Neural cell (in vitro differentiated cells): ENCODE measurements around the gene OR5A1. TPM values are rescaled to one million over a fixed set of nuclear protein-coding genes. Genes with fewer than 3 reads are reported as not detected.

Experiments
- H2AFZ ChIP-seq: fragments of 200-600, 300-800 bp; sonication (generic), shearing (Covaris generic); 2 replicates; pipeline ENCODE4 v1.6.0; 2014; ENCODE audit warnings: low read depth, mild to moderate bottlenecking, antibody characterized with exemption, low read length, moderate library complexity
- H3F3A ChIP-seq: fragments of 200-600 bp; shearing (Covaris generic); 2 replicates; pipeline ENCODE4 v1.6.1; 2016; ENCODE audit warnings: mild to moderate bottlenecking, moderate library complexity, mixed read lengths, antibody characterized with exemption, low read length; ENCODE audit not compliant: insufficient read depth, poor library complexity, severe bottlenecking
- H3K27ac ChIP-seq: fragments of 200-600, 300-800 bp; sonication (generic), shearing (Covaris generic); 2 replicates; pipeline ENCODE4 v1.5.1; 2014; ENCODE audit warnings: mild to moderate bottlenecking, low read length, moderate library complexity
- H3K27me3 ChIP-seq: fragments of 300-800, 200-600 bp; sonication (generic), shearing (Covaris generic); 2 replicates; pipeline ENCODE4 v1.6.0; 2014; ENCODE audit warnings: mild to moderate bottlenecking, low read depth, low read length, moderate library complexity; ENCODE audit not compliant: insufficient read depth
- H3K36me3 ChIP-seq: fragments of 300-800, 200-600 bp; sonication (generic), shearing (Covaris generic); 2 replicates; pipeline ENCODE4 v1.5.1; 2014; ENCODE audit warnings: mild to moderate bottlenecking, antibody characterized with exemption, low read length, moderate library complexity; ENCODE audit not compliant: insufficient read depth
- H3K4me2 ChIP-seq: fragments of 300-800, 200-600 bp; sonication (generic), shearing (Covaris generic); 2 replicates; pipeline ENCODE4 v1.6.0; 2014; ENCODE audit warnings: mild to moderate bottlenecking, low read length
- H3K4me3 ChIP-seq: fragments of 300-800, 200-600 bp; sonication (generic), shearing (Covaris generic); 2 replicates; pipeline ENCODE4 v1.5.1; 2014; ENCODE audit warnings: mild to moderate bottlenecking, low read length, moderate library complexity
- H3K79me2 ChIP-seq: fragments of 200-600 bp; shearing (Covaris generic); replicated peaks from 2 replicates; pipeline ENCODE4 v1.6.0; 2014; ENCODE audit warnings: mild to moderate bottlenecking, low read length, moderate library complexity; ENCODE audit not compliant: insufficient read depth
- H3K9ac ChIP-seq: fragments of 300-800, 200-600 bp; sonication (generic), shearing (Covaris generic); 2 replicates; pipeline ENCODE4 v1.6.1; 2016; ENCODE audit warnings: mild to moderate bottlenecking, low read length, mixed read lengths
- H3K9me2 ChIP-seq: fragments of 200-600 bp; shearing (Covaris generic); 2 replicates; pipeline ENCODE4 v1.6.1; 2016; ENCODE audit warnings: mild to moderate bottlenecking, low read length, mixed read lengths; ENCODE audit not compliant: insufficient read depth
- H3K9me3 ChIP-seq: fragments of 200-600, 300-800 bp; sonication (generic), shearing (Covaris generic); 2 replicates; pipeline ENCODE4 v1.6.1; 2016; ENCODE audit warnings: mild to moderate bottlenecking, mixed run types, low read length, moderate library complexity, mixed read lengths
- H4K20me1 ChIP-seq: fragments of 200-600 bp; shearing (Covaris generic); 2 replicates; pipeline ENCODE4 v1.6.1; 2016; ENCODE audit warnings: mild to moderate bottlenecking, mixed run types; ENCODE audit not compliant: insufficient read depth
- EP300 ChIP-seq: fragments of 450-650 bp; conservative IDR thresholded peaks from 2 replicates; pipeline ENCODE4 v1.6.1; 2014; ENCODE audit warnings: antibody characterized with exemption, mild to moderate bottlenecking, moderate library complexity; ENCODE audit not compliant: poor library complexity, severe bottlenecking
- EZH2 ChIP-seq: fragments of 200-600, 300-800 bp; shearing (Covaris generic), sonication (generic); IDR thresholded peaks from 2 replicates; pipeline ENCODE4 v1.6.1; 2014; ENCODE audit warnings: antibody characterized with exemption, low read length, borderline replicate concordance, mild to moderate bottlenecking; ENCODE audit not compliant: insufficient read depth, poor library complexity, severe bottlenecking
- MXI1 ChIP-seq: fragments of 450-650 bp; conservative IDR thresholded peaks from 2 replicates; pipeline ENCODE4 v1.6.1; 2014; ENCODE audit warnings: antibody characterized with exemption, mild to moderate bottlenecking; ENCODE audit not compliant: poor library complexity, severe bottlenecking
- POLR2AphosphoS5 ChIP-seq: IDR thresholded peaks from 2 replicates; pipeline ENCODE4 v1.6.1; 2012
- RAD21 ChIP-seq: fragments of 450-650 bp; conservative IDR thresholded peaks from 2 replicates; pipeline ENCODE4 v1.6.1; 2014; ENCODE audit warnings: antibody characterized with exemption, mild to moderate bottlenecking, moderate library complexity
- SMC3 ChIP-seq: fragments of 450-650 bp; conservative IDR thresholded peaks from 2 replicates; pipeline ENCODE4 v1.6.1; 2014; ENCODE audit warnings: antibody characterized with exemption, mild to moderate bottlenecking, moderate library complexity; ENCODE audit not compliant: poor library complexity
- TAF1 ChIP-seq: IDR thresholded peaks from 2 replicates; pipeline ENCODE4 v1.6.1; 2012; ENCODE audit warnings: low read depth
- polyA plus RNA-seq: library from polyadenylated mRNA; depleted of rRNA; stranded (reverse); fragments of >200 nt; gene quantifications from 2 replicates; pipeline ENCODE4 v1.2.3, GENCODE V29; 2014
- TF ChIP-seq, protein P1 (sequence below): IDR thresholded peaks from 2 replicates; pipeline ENCODE4 v1.6.1; 2012; ENCODE audit warnings: borderline replicate concordance
- TF ChIP-seq, protein P2 (sequence below): fragments of 450-650 bp; IDR thresholded peaks from 2 replicates; pipeline ENCODE4 v1.5.1; 2014; ENCODE audit warnings: antibody characterized with exemption, mild to moderate bottlenecking, moderate library complexity; ENCODE audit not compliant: poor library complexity, severe bottlenecking

Gene OR5A1
- polyA plus RNA-seq, 1 donor from 2014 or later: not detected

DNA sequence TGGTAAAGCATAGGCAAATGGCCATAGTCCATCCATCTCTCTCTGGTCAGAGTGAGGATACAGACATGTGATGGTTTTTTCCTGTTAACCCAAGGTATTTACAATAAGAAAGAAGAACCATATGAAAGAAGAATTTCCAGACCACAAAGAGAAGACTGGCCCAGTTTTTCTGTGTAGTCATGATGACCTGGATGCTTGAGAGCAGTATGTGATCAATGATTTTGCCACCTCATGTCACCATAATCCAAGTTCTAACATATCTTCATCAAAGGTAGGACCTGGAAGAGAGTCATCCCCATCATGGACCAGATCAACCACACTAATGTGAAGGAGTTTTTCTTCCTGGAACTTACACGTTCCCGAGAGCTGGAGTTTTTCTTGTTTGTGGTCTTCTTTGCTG lies 20.4 kb downstream of the OR5A1 start, which contains the start of gene OR4D6:
TSS of gene OR4D6 (plus strand) at position 301 of the 400 bp plus-strand sequence. CDS start at position 301, 0 bp downstream.
- Histone ChIP-seq H3K9me3 (no peaks in the 10 kb centered on the region), H3K79me2 (no peaks in the 10 kb centered on the region), H3K27me3 (no peaks in the 10 kb centered on the region), H3F3A (no peaks in the 10 kb centered on the region), H3K9me2 (no peaks in the 10 kb centered on the region), H3K4me3 (no peak within 1 kb of the TSS), H2AFZ (no peak within 1 kb of the TSS), H3K36me3 (no peaks in the 10 kb centered on the region), H3K27ac (no peak within 1 kb of the TSS), H3K4me2 (no peak within 1 kb of the TSS), H4K20me1 (no peaks in the 10 kb centered on the region), H3K9ac (no peak within 1 kb of the TSS)
- TF ChIP-seq EZH2: no peak
- TF ChIP-seq, protein P1, sequence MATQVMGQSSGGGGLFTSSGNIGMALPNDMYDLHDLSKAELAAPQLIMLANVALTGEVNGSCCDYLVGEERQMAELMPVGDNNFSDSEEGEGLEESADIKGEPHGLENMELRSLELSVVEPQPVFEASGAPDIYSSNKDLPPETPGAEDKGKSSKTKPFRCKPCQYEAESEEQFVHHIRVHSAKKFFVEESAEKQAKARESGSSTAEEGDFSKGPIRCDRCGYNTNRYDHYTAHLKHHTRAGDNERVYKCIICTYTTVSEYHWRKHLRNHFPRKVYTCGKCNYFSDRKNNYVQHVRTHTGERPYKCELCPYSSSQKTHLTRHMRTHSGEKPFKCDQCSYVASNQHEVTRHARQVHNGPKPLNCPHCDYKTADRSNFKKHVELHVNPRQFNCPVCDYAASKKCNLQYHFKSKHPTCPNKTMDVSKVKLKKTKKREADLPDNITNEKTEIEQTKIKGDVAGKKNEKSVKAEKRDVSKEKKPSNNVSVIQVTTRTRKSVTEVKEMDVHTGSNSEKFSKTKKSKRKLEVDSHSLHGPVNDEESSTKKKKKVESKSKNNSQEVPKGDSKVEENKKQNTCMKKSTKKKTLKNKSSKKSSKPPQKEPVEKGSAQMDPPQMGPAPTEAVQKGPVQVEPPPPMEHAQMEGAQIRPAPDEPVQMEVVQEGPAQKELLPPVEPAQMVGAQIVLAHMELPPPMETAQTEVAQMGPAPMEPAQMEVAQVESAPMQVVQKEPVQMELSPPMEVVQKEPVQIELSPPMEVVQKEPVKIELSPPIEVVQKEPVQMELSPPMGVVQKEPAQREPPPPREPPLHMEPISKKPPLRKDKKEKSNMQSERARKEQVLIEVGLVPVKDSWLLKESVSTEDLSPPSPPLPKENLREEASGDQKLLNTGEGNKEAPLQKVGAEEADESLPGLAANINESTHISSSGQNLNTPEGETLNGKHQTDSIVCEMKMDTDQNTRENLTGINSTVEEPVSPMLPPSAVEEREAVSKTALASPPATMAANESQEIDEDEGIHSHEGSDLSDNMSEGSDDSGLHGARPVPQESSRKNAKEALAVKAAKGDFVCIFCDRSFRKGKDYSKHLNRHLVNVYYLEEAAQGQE: no peak
- TF ChIP-seq POLR2AphosphoS5: no peak
- TF ChIP-seq, protein P2, sequence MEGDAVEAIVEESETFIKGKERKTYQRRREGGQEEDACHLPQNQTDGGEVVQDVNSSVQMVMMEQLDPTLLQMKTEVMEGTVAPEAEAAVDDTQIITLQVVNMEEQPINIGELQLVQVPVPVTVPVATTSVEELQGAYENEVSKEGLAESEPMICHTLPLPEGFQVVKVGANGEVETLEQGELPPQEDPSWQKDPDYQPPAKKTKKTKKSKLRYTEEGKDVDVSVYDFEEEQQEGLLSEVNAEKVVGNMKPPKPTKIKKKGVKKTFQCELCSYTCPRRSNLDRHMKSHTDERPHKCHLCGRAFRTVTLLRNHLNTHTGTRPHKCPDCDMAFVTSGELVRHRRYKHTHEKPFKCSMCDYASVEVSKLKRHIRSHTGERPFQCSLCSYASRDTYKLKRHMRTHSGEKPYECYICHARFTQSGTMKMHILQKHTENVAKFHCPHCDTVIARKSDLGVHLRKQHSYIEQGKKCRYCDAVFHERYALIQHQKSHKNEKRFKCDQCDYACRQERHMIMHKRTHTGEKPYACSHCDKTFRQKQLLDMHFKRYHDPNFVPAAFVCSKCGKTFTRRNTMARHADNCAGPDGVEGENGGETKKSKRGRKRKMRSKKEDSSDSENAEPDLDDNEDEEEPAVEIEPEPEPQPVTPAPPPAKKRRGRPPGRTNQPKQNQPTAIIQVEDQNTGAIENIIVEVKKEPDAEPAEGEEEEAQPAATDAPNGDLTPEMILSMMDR: no peak
- TF ChIP-seq RAD21: no peak
- no peak for TF ChIP-seq MXI1
- TF ChIP-seq EP300: no peak
- no peak for TF ChIP-seq SMC3
- TF ChIP-seq TAF1: no peak

DNA sequence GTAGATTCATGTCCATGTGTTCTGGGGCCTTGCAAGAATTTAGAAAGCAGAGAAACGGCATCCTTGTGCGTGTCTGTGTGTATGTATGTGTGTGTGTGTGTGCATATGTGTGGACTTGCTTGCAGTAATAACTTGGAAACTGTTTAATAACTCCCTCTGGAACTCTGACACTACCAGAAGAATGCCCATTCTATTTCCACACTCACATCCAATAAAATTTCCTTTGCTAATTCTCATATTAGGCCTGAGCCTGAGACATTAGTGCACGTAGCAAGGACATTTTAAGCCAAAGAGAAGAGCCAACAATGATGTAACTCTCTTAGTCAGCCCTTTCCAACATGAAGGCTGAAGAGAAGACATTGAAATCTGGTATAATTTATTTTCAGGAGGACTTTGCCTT lies 23.6 kb downstream of the OR5A1 start:
- Histone ChIP-seq H3K79me2 (no peaks in the 10 kb centered on the region), H4K20me1 (no peaks in the 10 kb centered on the region), H2AFZ (no peak overlapping the region), H3K36me3 (no peaks in the 10 kb centered on the region), H3K9me3 (no peaks in the 10 kb centered on the region), H3K27me3 (no peaks in the 10 kb centered on the region), H3K27ac (no peak overlapping the region), H3K4me3 (no peak overlapping the region), H3F3A (no peaks in the 10 kb centered on the region), H3K9me2 (no peaks in the 10 kb centered on the region), H3K4me2 (no peak overlapping the region), H3K9ac (no peak overlapping the region)
- TF ChIP-seq MXI1 (no peak), POLR2AphosphoS5 (no peak), TAF1 (no peak), RAD21 (no peak), EZH2 (no peak), SMC3 (no peak), EP300 (no peak)
- TF ChIP-seq, protein P2: no peak
- TF ChIP-seq, protein P1: no peak
